Measurements from ENCODE around the gene FCRL3.
"Not testable (repeated sequence)": the region's sequence is repeated elsewhere in the genome, so short reads cannot be mapped to it uniquely, and the experiment has no call there.

Gene FCRL3, protein sequence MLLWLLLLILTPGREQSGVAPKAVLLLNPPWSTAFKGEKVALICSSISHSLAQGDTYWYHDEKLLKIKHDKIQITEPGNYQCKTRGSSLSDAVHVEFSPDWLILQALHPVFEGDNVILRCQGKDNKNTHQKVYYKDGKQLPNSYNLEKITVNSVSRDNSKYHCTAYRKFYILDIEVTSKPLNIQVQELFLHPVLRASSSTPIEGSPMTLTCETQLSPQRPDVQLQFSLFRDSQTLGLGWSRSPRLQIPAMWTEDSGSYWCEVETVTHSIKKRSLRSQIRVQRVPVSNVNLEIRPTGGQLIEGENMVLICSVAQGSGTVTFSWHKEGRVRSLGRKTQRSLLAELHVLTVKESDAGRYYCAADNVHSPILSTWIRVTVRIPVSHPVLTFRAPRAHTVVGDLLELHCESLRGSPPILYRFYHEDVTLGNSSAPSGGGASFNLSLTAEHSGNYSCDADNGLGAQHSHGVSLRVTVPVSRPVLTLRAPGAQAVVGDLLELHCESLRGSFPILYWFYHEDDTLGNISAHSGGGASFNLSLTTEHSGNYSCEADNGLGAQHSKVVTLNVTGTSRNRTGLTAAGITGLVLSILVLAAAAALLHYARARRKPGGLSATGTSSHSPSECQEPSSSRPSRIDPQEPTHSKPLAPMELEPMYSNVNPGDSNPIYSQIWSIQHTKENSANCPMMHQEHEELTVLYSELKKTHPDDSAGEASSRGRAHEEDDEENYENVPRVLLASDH

DNA sequence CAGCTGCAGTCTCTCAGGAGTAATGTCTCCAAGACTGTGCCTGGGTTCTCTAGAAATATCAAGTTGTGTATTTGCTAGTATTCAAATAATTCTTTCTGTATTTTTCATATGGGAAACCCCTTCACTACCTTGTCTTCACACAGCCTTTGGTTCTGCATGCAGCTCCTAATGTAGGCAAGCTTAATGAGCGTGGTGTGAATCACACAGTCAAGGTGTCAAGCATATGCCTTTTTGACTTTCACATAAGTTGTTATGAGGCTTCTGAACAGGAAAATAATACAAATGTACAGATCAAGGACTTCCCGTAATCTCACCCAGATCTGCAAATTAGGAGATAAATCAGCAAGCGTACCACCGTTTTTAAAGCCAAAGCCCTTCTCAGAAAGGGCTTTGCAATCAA is at the start of gene FCRL3:
Gene FCRL3, minus strand, starts transcription at position 38 of the 400 bp plus-strand sequence. CDS start 280 bp downstream, outside the sequence.
- Histone ChIP-seq H3K27ac (ENCODE audit: low read depth, low read length) (peak within 1 kb of the TSS; percentile 5; the same call in 1 of the 2 replicates), H3K4me1 (ENCODE audit: control insufficient read depth, low read length) (peaks cover 85% of the 10 kb centered on the region), H3F3A (ENCODE audit: control insufficient read depth, insufficient read depth) (peaks cover 14% of the 10 kb centered on the region), H3K9me3 (ENCODE audit: control insufficient read depth, insufficient read depth, low read length) (no peaks in the 10 kb centered on the region), H3K79me2 (ENCODE audit: control insufficient read depth, low read length) (no peaks in the 10 kb centered on the region), H3K4me2 (ENCODE audit: low read length) (peak within 1 kb of the TSS; percentile 45), H3K9me2 (replicated peaks; ENCODE audit: control insufficient read depth, low read length) (no peaks in the 10 kb centered on the region), H3K27me3 (ENCODE audit: control insufficient read depth, low read length) (no peaks in the 10 kb centered on the region), H3K36me3 (ENCODE audit: control insufficient read depth, low read length) (no peaks in the 10 kb centered on the region), H3K4me3 (ENCODE audit: low read length) (peak within 1 kb of the TSS; percentile 23), H4K20me1 (ENCODE audit: control insufficient read depth, insufficient read depth, low read depth, low read length) (no peaks in the 10 kb centered on the region)
- TF ChIP-seq EZH2phosphoT487 (IDR thresholded peaks at IDR 0.05; ENCODE audit: borderline replicate concordance, low read length) = no peak
- TF ChIP-seq, protein P1, sequence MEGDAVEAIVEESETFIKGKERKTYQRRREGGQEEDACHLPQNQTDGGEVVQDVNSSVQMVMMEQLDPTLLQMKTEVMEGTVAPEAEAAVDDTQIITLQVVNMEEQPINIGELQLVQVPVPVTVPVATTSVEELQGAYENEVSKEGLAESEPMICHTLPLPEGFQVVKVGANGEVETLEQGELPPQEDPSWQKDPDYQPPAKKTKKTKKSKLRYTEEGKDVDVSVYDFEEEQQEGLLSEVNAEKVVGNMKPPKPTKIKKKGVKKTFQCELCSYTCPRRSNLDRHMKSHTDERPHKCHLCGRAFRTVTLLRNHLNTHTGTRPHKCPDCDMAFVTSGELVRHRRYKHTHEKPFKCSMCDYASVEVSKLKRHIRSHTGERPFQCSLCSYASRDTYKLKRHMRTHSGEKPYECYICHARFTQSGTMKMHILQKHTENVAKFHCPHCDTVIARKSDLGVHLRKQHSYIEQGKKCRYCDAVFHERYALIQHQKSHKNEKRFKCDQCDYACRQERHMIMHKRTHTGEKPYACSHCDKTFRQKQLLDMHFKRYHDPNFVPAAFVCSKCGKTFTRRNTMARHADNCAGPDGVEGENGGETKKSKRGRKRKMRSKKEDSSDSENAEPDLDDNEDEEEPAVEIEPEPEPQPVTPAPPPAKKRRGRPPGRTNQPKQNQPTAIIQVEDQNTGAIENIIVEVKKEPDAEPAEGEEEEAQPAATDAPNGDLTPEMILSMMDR (IDR thresholded peaks at IDR 0.05; ENCODE audit: low read depth, low read length, poor library complexity, severe bottlenecking) = no peak

DNA sequence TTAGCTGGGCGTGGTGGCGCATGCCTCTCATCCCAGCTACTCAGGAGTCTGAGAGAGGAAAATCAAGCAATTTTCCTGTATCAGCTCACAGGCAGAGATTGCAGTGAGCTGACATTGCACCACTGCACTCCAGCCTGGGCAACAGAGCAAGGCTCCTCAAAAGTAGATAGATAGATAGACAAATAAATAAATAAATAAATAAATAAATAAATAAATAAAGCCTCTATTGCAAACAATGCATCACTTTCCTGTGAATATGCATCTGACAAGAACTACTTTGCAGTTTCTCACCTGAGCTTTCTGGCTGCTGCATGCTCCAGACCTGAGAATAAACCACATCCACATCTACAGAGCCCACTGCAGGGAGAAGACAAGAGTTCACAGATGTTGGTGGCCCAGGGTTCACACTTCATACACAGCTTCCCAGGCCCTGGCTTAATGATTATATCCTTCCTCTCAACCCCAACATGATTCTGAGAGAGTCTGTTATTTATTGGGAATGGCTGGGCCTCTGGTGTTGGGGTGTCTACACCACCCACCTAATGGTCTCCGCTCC is 47.8 kb upstream of the FCRL3 start:
- no peak for TF ChIP-seq EZH2phosphoT487 (IDR thresholded peaks at IDR 0.05; ENCODE audit: borderline replicate concordance, low read length)
- TF ChIP-seq, protein P1 (IDR thresholded peaks at IDR 0.05; ENCODE audit: low read depth, low read length, poor library complexity, severe bottlenecking) = no peak
- Histone ChIP-seq H3K36me3 (ENCODE audit: control insufficient read depth, low read length) (no peaks in the 10 kb centered on the region), H3K4me3 (ENCODE audit: low read length) (no peak overlapping the region), H3K9me2 (replicated peaks; ENCODE audit: control insufficient read depth, low read length) (no peaks in the 10 kb centered on the region), H3F3A (ENCODE audit: control insufficient read depth, insufficient read depth) (no peaks in the 10 kb centered on the region), H4K20me1 (ENCODE audit: control insufficient read depth, insufficient read depth, low read depth, low read length) (no peaks in the 10 kb centered on the region), H3K27me3 (ENCODE audit: control insufficient read depth, low read length) (no peaks in the 10 kb centered on the region), H3K4me1 (ENCODE audit: control insufficient read depth, low read length) (peaks cover 20% of the 10 kb centered on the region), H3K79me2 (ENCODE audit: control insufficient read depth, low read length) (no peaks in the 10 kb centered on the region), H3K9me3 (ENCODE audit: control insufficient read depth, insufficient read depth, low read length) (no peaks in the 10 kb centered on the region), H3K4me2 (ENCODE audit: low read length) (no peak overlapping the region), H3K27ac (ENCODE audit: low read depth, low read length) (no peak overlapping the region)

DNA sequence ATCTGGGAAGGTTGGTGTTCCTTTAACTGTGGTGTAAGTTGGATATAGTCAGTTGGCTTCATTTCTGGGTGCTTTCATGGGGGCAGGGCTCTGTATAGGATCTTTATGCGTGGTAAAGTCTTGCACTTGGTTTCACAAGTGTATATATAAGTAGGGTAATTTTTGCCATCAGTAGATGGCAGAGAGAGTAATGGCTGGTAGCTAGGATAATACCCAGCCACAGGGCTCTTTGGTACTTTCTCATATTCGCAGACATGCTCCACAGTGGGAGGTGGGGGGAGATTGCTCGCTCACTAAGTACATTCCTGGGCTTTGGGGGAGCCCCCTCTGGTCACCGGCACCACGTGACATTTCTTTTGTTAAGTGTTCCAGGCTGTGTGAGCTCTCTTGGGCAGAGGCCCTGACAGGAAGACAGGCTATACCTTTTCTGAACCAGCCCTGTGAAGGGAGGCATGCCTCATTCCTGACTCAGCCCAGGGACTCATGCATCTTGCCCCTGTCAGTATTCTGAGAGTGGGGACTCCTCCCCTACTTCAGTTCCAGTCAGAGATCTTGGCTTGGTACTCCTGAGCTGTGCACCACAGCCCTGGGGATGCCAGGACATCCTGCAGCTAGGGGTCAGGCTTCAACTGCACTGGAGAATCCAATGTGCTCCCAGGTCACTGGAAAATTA is 38.8 kb upstream of the FCRL3 start:
- Histone ChIP-seq H4K20me1 (ENCODE audit: control insufficient read depth, insufficient read depth, low read depth, low read length) (no peaks in the 10 kb centered on the region), H3K27ac (ENCODE audit: low read depth, low read length) (no peak overlapping the region), H3K9me2 (replicated peaks; ENCODE audit: control insufficient read depth, low read length) (no peaks in the 10 kb centered on the region), H3K9me3 (ENCODE audit: control insufficient read depth, insufficient read depth, low read length) (no peaks in the 10 kb centered on the region), H3K79me2 (ENCODE audit: control insufficient read depth, low read length) (no peaks in the 10 kb centered on the region), H3K4me3 (ENCODE audit: low read length) (no peak overlapping the region), H3K36me3 (ENCODE audit: control insufficient read depth, low read length) (no peaks in the 10 kb centered on the region), H3F3A (ENCODE audit: control insufficient read depth, insufficient read depth) (no peaks in the 10 kb centered on the region), H3K4me1 (ENCODE audit: control insufficient read depth, low read length) (peaks cover 38% of the 10 kb centered on the region), H3K4me2 (ENCODE audit: low read length) (no peak overlapping the region), H3K27me3 (ENCODE audit: control insufficient read depth, low read length) (no peaks in the 10 kb centered on the region)
- TF ChIP-seq EZH2phosphoT487 (IDR thresholded peaks at IDR 0.05; ENCODE audit: borderline replicate concordance, low read length) = no peak
- TF ChIP-seq, protein P1 (IDR thresholded peaks at IDR 0.05; ENCODE audit: low read depth, low read length, poor library complexity, severe bottlenecking) = no peak

DNA sequence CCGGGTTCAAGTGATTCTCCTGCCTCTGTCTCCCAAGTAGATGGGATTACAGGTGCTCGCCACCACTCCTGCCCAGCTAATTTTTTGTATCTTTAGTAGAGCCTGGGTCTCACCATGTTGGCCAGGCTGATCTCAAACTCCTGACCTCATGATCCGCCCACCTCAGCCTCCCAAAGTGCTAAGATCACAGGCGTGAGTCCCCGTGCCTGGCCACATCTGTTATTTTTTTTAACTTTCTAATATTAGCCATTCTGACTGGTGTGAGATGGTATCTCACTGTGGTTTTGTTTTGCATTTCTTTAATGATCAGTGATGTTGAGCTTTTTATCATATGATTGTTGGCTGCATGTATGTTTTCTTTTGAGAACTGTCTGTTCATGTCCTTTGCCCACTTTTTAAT is 35.4 kb upstream of the FCRL3 start:
- Histone ChIP-seq H3K4me1 (ENCODE audit: control insufficient read depth, low read length) (peaks cover 56% of the 10 kb centered on the region), H3F3A (ENCODE audit: control insufficient read depth, insufficient read depth) (peaks cover 10% of the 10 kb centered on the region; the same call in 1 of the 2 replicates), H3K4me2 (ENCODE audit: low read length) (0 out of 2 replicates have a peak overlapping the region, but pooled peaks have one; percentile 6), H3K9me3 (ENCODE audit: control insufficient read depth, insufficient read depth, low read length) (peaks cover 11% of the 10 kb centered on the region; the same call in 1 of the 2 replicates)
- not testable (repeated sequence) for H3K27ac ChIP-seq (ENCODE audit: low read depth, low read length); H3K9me2 ChIP-seq (replicated peaks; ENCODE audit: control insufficient read depth, low read length); H3K36me3 ChIP-seq (ENCODE audit: control insufficient read depth, low read length); H3K79me2 ChIP-seq (ENCODE audit: control insufficient read depth, low read length); H4K20me1 ChIP-seq (ENCODE audit: control insufficient read depth, insufficient read depth, low read depth, low read length); H3K27me3 ChIP-seq (ENCODE audit: control insufficient read depth, low read length); H3K4me3 ChIP-seq (ENCODE audit: low read length)

Measured in DOHH2 (cell line).